Kidney epithelial cell (primary cell): ENCODE results near the gene MYL12A. TPM values are rescaled to one million over a fixed set of nuclear protein-coding genes. Genes with fewer than 3 reads are reported as not detected.

Experiments
- DNase-seq: peaks from one replicate; pipeline ENCODE4 v3.0.0-alpha.2; 2010; ENCODE audit warnings: low read depth
- H3K27me3 ChIP-seq: 2 replicates; pipeline ENCODE4 v1.6.0; 2011; ENCODE audit warnings: low read length; ENCODE audit not compliant: control insufficient read depth, insufficient read depth
- H3K36me3 ChIP-seq: 2 replicates; pipeline ENCODE4 v1.5.1; 2011; ENCODE audit warnings: low read length; ENCODE audit not compliant: control insufficient read depth, insufficient read depth
- H3K4me3 ChIP-seq: 2 replicates; pipeline ENCODE4 v1.5.1; 2011; ENCODE audit warnings: low read depth, mild to moderate bottlenecking, control low read depth, low read length
- CTCF ChIP-seq: IDR thresholded peaks from 2 replicates; pipeline ENCODE4 v1.5.1; 2011; ENCODE audit warnings: mild to moderate bottlenecking, moderate library complexity, low read length, control low read depth, inconsistent platforms; ENCODE audit not compliant: insufficient read depth, poor library complexity, severe bottlenecking
- total RNA-seq: library from RNA; depleted of rRNA; stranded (reverse); fragments of >200 nt; gene quantifications from 2 replicates; pipeline ENCODE4 v1.2.3, GENCODE V29; 2015

MYL12A gene
- total RNA-seq, 1 donor from 2014 or later: 948 TPM

GRCh38 chr18:3233004-3233403 is 14.6 kb upstream of the MYL12A start:
- H3K27me3 ChIP-seq: no peaks in the 10 kb centered on the region
- no peak overlapping the region for H3K4me3 ChIP-seq
- TF ChIP-seq CTCF: no peak
- no peaks in the 10 kb centered on the region for H3K36me3 ChIP-seq
- no peak for DNase-seq

DNA sequence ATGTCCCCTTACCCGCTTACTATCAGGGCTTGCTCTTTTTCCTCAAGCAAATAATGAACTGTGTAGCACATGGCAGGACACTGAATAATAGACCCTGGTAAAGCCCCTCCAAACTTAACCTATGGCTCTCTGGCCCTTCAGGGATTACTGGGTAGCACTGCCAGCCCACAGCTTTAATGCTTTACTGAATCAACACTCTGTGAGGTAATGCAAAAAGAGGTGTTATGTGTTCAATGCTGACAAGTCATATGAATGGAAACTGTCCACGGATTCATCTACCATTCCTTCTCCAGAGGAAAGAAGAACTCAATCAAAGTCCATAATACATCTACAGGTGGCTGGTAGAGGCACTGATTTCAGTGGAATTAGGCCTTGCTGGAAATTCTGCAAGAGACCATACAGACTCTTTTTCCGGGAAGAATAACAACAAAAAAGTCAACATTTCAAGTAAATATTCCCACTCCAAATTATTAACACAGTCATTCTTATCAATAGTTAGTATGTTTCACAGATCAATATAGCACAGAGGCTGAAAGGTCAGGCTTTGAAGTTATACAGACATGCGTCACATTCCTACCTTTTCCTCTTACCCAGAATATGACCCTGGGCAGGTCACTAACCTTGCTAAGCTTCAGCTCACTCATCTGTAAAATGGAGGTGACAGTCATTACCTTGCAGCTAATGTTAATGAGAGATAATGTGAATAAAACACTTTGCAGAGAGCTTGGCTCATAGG is 14.0 kb upstream of the MYL12A start:
- DNase-seq: no peak
- Histone ChIP-seq H3K4me3 (no peak overlapping the region), H3K27me3 (no peaks in the 10 kb centered on the region), H3K36me3 (no peaks in the 10 kb centered on the region)
- TF ChIP-seq CTCF: no peak

GRCh38 chr18:3234457-3234856 is 13.1 kb upstream of the MYL12A start:
- DNase-seq: no peak
- Histone ChIP-seq H3K4me3 (no peak overlapping the region), H3K27me3 (no peaks in the 10 kb centered on the region), H3K36me3 (no peaks in the 10 kb centered on the region)
- no peak for TF ChIP-seq CTCF

GRCh38 chr18:3235846-3236245 is 11.8 kb upstream of the MYL12A start:
- no peaks in the 10 kb centered on the region for H3K36me3 ChIP-seq
- no peak for DNase-seq
- TF ChIP-seq CTCF: no peak
- H3K4me3 ChIP-seq: no peak overlapping the region
- H3K27me3 ChIP-seq: no peaks in the 10 kb centered on the region

GRCh38 chr18:3236470-3236869 is 11.1 kb upstream of the MYL12A start:
- no peak overlapping the region for H3K4me3 ChIP-seq
- no peak for TF ChIP-seq CTCF
- DNase-seq: no peak
- H3K36me3 ChIP-seq: no peaks in the 10 kb centered on the region
- no peaks in the 10 kb centered on the region for H3K27me3 ChIP-seq

GRCh38 chr18:3238742-3239141 is 8.9 kb upstream of the MYL12A start:
- no peak for TF ChIP-seq CTCF
- Histone ChIP-seq H3K4me3 (no peak overlapping the region), H3K36me3 (no peaks in the 10 kb centered on the region), H3K27me3 (no peaks in the 10 kb centered on the region)
- DNase-seq: no peak
